Measurements from ENCODE around the gene NUAK1.

DNA sequence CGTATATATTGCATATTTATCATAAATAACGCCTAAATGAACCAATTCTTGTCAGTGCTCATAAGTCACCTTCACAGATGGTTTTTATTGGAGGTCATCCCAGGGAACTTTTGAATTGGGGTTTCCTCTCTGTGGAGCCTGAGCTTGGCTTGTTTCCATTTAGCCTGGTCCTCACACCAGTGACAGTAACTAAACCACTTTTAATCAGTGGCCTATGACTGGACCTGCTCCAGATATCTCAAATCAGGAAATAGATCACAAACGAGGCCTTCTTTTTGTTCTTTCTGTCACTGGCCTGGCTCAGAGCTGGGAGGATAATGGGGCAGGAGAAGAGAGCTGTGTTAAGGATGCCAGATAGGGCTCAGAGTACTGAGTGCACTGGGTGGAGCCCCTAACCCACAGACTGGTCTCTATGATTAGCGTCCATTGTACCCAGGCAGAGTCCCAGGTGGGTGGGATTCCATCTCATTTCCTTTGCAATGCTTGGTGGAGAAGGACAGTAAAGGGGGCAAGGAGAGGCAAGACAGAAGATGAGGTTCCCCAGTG lies 92.4 kb downstream of the NUAK1 start:
- TF ChIP-seq, protein P1, sequence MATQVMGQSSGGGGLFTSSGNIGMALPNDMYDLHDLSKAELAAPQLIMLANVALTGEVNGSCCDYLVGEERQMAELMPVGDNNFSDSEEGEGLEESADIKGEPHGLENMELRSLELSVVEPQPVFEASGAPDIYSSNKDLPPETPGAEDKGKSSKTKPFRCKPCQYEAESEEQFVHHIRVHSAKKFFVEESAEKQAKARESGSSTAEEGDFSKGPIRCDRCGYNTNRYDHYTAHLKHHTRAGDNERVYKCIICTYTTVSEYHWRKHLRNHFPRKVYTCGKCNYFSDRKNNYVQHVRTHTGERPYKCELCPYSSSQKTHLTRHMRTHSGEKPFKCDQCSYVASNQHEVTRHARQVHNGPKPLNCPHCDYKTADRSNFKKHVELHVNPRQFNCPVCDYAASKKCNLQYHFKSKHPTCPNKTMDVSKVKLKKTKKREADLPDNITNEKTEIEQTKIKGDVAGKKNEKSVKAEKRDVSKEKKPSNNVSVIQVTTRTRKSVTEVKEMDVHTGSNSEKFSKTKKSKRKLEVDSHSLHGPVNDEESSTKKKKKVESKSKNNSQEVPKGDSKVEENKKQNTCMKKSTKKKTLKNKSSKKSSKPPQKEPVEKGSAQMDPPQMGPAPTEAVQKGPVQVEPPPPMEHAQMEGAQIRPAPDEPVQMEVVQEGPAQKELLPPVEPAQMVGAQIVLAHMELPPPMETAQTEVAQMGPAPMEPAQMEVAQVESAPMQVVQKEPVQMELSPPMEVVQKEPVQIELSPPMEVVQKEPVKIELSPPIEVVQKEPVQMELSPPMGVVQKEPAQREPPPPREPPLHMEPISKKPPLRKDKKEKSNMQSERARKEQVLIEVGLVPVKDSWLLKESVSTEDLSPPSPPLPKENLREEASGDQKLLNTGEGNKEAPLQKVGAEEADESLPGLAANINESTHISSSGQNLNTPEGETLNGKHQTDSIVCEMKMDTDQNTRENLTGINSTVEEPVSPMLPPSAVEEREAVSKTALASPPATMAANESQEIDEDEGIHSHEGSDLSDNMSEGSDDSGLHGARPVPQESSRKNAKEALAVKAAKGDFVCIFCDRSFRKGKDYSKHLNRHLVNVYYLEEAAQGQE (IDR thresholded peaks at IDR 0.05; ENCODE audit: unreplicated experiment): no peak
- TF ChIP-seq EZH2 (IDR thresholded peaks at IDR 0.05; ENCODE audit: low read depth, unreplicated experiment) (no peak), NANOG (IDR thresholded peaks at IDR 0.05; ENCODE audit: borderline replicate concordance) (no peak), STAT1 (IDR thresholded peaks at IDR 0.05; ENCODE audit: unreplicated experiment) (no peak), CREB1 (CRISPR knock-in tag; IDR thresholded peaks at IDR 0.05; ENCODE audit: low read depth) (no peak), ZNF114 (CRISPR knock-in tag; IDR thresholded peaks at IDR 0.05) (no peak), EZH2phosphoT487 (IDR thresholded peaks at IDR 0.05; ENCODE audit: unreplicated experiment) (no peak), POLR2AphosphoS5 (IDR thresholded peaks at IDR 0.05; ENCODE audit: low read depth) (no peak), ZNF331 (CRISPR knock-in tag; IDR thresholded peaks at IDR 0.05; ENCODE audit: low read depth) (no peak), JUNB (IDR thresholded peaks at IDR 0.05; ENCODE audit: unreplicated experiment) (no peak)
- TF ChIP-seq, protein P2, sequence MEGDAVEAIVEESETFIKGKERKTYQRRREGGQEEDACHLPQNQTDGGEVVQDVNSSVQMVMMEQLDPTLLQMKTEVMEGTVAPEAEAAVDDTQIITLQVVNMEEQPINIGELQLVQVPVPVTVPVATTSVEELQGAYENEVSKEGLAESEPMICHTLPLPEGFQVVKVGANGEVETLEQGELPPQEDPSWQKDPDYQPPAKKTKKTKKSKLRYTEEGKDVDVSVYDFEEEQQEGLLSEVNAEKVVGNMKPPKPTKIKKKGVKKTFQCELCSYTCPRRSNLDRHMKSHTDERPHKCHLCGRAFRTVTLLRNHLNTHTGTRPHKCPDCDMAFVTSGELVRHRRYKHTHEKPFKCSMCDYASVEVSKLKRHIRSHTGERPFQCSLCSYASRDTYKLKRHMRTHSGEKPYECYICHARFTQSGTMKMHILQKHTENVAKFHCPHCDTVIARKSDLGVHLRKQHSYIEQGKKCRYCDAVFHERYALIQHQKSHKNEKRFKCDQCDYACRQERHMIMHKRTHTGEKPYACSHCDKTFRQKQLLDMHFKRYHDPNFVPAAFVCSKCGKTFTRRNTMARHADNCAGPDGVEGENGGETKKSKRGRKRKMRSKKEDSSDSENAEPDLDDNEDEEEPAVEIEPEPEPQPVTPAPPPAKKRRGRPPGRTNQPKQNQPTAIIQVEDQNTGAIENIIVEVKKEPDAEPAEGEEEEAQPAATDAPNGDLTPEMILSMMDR (conservative IDR thresholded peaks at IDR 0.05; ENCODE audit: low read depth in 2 of 2): no peak
- TF ChIP-seq, protein P3, sequence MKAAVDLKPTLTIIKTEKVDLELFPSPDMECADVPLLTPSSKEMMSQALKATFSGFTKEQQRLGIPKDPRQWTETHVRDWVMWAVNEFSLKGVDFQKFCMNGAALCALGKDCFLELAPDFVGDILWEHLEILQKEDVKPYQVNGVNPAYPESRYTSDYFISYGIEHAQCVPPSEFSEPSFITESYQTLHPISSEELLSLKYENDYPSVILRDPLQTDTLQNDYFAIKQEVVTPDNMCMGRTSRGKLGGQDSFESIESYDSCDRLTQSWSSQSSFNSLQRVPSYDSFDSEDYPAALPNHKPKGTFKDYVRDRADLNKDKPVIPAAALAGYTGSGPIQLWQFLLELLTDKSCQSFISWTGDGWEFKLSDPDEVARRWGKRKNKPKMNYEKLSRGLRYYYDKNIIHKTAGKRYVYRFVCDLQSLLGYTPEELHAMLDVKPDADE (IDR thresholded peaks at IDR 0.05): no peak
- TF ChIP-seq, protein P4, sequence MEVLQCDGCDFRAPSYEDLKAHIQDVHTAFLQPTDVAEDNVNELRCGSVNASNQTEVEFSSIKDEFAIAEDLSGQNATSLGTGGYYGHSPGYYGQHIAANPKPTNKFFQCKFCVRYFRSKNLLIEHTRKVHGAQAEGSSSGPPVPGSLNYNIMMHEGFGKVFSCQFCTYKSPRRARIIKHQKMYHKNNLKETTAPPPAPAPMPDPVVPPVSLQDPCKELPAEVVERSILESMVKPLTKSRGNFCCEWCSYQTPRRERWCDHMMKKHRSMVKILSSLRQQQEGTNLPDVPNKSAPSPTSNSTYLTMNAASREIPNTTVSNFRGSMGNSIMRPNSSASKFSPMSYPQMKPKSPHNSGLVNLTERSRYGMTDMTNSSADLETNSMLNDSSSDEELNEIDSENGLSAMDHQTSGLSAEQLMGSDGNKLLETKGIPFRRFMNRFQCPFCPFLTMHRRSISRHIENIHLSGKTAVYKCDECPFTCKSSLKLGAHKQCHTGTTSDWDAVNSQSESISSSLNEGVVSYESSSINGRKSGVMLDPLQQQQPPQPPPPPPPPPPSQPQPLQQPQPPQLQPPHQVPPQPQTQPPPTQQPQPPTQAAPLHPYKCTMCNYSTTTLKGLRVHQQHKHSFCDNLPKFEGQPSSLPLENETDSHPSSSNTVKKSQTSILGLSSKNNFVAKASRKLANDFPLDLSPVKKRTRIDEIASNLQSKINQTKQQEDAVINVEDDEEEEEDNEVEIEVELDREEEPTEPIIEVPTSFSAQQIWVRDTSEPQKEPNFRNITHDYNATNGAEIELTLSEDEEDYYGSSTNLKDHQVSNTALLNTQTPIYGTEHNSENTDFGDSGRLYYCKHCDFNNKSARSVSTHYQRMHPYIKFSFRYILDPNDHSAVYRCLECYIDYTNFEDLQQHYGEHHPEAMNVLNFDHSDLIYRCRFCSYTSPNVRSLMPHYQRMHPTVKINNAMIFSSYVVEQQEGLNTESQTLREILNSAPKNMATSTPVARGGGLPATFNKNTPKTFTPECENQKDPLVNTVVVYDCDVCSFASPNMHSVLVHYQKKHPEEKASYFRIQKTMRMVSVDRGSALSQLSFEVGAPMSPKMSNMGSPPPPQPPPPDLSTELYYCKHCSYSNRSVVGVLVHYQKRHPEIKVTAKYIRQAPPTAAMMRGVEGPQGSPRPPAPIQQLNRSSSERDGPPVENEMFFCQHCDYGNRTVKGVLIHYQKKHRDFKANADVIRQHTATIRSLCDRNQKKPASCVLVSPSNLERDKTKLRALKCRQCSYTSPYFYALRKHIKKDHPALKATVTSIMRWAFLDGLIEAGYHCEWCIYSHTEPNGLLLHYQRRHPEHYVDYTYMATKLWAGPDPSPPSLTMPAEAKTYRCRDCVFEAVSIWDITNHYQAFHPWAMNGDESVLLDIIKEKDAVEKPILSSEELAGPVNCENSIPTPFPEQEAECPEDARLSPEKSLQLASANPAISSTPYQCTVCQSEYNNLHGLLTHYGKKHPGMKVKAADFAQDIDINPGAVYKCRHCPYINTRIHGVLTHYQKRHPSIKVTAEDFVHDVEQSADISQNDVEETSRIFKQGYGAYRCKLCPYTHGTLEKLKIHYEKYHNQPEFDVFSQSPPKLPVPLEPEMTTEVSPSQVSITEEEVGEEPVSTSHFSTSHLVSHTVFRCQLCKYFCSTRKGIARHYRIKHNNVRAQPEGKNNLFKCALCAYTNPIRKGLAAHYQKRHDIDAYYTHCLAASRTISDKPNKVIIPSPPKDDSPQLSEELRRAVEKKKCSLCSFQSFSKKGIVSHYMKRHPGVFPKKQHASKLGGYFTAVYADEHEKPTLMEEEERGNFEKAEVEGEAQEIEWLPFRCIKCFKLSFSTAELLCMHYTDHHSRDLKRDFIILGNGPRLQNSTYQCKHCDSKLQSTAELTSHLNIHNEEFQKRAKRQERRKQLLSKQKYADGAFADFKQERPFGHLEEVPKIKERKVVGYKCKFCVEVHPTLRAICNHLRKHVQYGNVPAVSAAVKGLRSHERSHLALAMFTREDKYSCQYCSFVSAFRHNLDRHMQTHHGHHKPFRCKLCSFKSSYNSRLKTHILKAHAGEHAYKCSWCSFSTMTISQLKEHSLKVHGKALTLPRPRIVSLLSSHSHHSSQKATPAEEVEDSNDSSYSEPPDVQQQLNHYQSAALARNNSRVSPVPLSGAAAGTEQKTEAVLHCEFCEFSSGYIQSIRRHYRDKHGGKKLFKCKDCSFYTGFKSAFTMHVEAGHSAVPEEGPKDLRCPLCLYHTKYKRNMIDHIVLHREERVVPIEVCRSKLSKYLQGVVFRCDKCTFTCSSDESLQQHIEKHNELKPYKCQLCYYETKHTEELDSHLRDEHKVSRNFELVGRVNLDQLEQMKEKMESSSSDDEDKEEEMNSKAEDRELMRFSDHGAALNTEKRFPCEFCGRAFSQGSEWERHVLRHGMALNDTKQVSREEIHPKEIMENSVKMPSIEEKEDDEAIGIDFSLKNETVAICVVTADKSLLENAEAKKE (CRISPR knock-in tag; IDR thresholded peaks at IDR 0.05): no peak

Data from GM23338 (cell line).